SK-N-SH (cell line): ENCODE measurements around the gene CBFB.

Experiments used
- CTCF ChIP-seq: fragments of 200-600 bp; sonication (generic); IDR thresholded peaks from 2 replicates; pipeline ENCODE4 v1.6.1; 2017; ENCODE audit warnings: antibody characterized with exemption, mild to moderate bottlenecking, moderate library complexity
- EP300 ChIP-seq, 2 experiments: IDR thresholded peaks; 2 replicates each; pipeline versions ENCODE4 v1.4.0 to v1.6.1; 2012; ENCODE audit warnings: borderline replicate concordance in 1 of 2, low read depth in 1 of 2, low read length in 1 of 2
- FOXM1 ChIP-seq: IDR thresholded peaks from 2 replicates; pipeline ENCODE4 v1.4.0; 2012; ENCODE audit warnings: low read depth, mild to moderate bottlenecking
- GABPA ChIP-seq: IDR thresholded peaks from 2 replicates; pipeline ENCODE4 v1.4.0; 2012; ENCODE audit warnings: low read depth, mild to moderate bottlenecking
- MXI1 ChIP-seq: IDR thresholded peaks from 2 replicates; pipeline ENCODE4 v1.6.1; 2012; ENCODE audit warnings: mild to moderate bottlenecking, low read depth, low read length, improper control_type of control experiment
- POLR2AphosphoS5 ChIP-seq: IDR thresholded peaks from 2 replicates; pipeline ENCODE4 v1.6.1; 2012; ENCODE audit warnings: low read depth, low read length
- RAD21 ChIP-seq: IDR thresholded peaks from 2 replicates; pipeline ENCODE4 v1.6.1; 2012; ENCODE audit warnings: mild to moderate bottlenecking, low read length
- SIN3A ChIP-seq: IDR thresholded peaks from 2 replicates; pipeline ENCODE4 v1.6.1; 2012; ENCODE audit warnings: low read depth, mild to moderate bottlenecking, low read length, moderate library complexity, borderline replicate concordance
- TAF1 ChIP-seq: IDR thresholded peaks from 2 replicates; pipeline ENCODE4 v1.6.1; 2012; ENCODE audit warnings: low read depth, mild to moderate bottlenecking, low read length, moderate library complexity, borderline replicate concordance
- YY1 ChIP-seq: IDR thresholded peaks from 2 replicates; pipeline ENCODE4 v1.4.0; 2012; ENCODE audit warnings: low read depth, mild to moderate bottlenecking
- TF ChIP-seq, protein P1 (sequence below): IDR thresholded peaks from 2 replicates; pipeline ENCODE4 v1.6.1; 2012; ENCODE audit warnings: mild to moderate bottlenecking, low read depth, low read length, moderate library complexity
- TF ChIP-seq, protein P2 (sequence below): IDR thresholded peaks from 2 replicates; pipeline ENCODE4 v1.4.0; 2012; ENCODE audit warnings: low read depth

GRCh38 chr16:67093098-67093726 is 64.3 kb downstream of the CBFB start:
- TF ChIP-seq SIN3A (no peak), EP300 (IDR thresholded peaks at IDR 0.05; ENCODE audit: borderline replicate concordance in 1 of 2, low read depth in 1 of 2, low read length in 1 of 2) (no peak), RAD21 (no peak), MXI1 (no peak), CTCF (no peak), YY1 (no peak), GABPA (no peak), FOXM1 (no peak), POLR2AphosphoS5 (no peak), TAF1 (no peak)
- TF ChIP-seq, protein P1, sequence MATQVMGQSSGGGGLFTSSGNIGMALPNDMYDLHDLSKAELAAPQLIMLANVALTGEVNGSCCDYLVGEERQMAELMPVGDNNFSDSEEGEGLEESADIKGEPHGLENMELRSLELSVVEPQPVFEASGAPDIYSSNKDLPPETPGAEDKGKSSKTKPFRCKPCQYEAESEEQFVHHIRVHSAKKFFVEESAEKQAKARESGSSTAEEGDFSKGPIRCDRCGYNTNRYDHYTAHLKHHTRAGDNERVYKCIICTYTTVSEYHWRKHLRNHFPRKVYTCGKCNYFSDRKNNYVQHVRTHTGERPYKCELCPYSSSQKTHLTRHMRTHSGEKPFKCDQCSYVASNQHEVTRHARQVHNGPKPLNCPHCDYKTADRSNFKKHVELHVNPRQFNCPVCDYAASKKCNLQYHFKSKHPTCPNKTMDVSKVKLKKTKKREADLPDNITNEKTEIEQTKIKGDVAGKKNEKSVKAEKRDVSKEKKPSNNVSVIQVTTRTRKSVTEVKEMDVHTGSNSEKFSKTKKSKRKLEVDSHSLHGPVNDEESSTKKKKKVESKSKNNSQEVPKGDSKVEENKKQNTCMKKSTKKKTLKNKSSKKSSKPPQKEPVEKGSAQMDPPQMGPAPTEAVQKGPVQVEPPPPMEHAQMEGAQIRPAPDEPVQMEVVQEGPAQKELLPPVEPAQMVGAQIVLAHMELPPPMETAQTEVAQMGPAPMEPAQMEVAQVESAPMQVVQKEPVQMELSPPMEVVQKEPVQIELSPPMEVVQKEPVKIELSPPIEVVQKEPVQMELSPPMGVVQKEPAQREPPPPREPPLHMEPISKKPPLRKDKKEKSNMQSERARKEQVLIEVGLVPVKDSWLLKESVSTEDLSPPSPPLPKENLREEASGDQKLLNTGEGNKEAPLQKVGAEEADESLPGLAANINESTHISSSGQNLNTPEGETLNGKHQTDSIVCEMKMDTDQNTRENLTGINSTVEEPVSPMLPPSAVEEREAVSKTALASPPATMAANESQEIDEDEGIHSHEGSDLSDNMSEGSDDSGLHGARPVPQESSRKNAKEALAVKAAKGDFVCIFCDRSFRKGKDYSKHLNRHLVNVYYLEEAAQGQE, result no peak
- TF ChIP-seq, protein P2, sequence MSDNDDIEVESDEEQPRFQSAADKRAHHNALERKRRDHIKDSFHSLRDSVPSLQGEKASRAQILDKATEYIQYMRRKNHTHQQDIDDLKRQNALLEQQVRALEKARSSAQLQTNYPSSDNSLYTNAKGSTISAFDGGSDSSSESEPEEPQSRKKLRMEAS, result no peak
